H9 (cell line): ENCODE results near the gene EIF2AK2. TPM values are rescaled to one million over a fixed set of nuclear protein-coding genes. Genes with fewer than 3 reads are reported as not detected.

Experiments
- DNase-seq: peaks from one replicate; pipeline ENCODE4 v3.0.0-alpha.2; 2017
- H2AFZ ChIP-seq: one replicate; pipeline ENCODE4 v1.6.1; 2013; ENCODE audit warnings: mild to moderate bottlenecking, low read length, control low read depth, moderate library complexity
- H2AK5ac ChIP-seq: 2 replicates; pipeline ENCODE4 v1.6.1; 2013; ENCODE audit warnings: low read length, control low read depth, mixed read lengths; ENCODE audit not compliant: insufficient read length
- H2BK120ac ChIP-seq: one replicate; pipeline ENCODE4 v1.6.1; 2013; ENCODE audit warnings: low read depth, mild to moderate bottlenecking, low read length, control low read depth, inconsistent platforms; ENCODE audit not compliant: poor library complexity, severe bottlenecking
- H2BK12ac ChIP-seq: 2 replicates; pipeline ENCODE4 v1.6.1; 2013; ENCODE audit warnings: low read length, control low read depth, mixed read lengths, low read depth; ENCODE audit not compliant: insufficient read length
- H2BK15ac ChIP-seq: 2 replicates; pipeline ENCODE4 v1.6.1; 2013; ENCODE audit warnings: low read depth, low read length, control low read depth
- H2BK20ac ChIP-seq: one replicate; pipeline ENCODE4 v1.6.1; 2013; ENCODE audit warnings: low read depth, mild to moderate bottlenecking, low read length, control low read depth, inconsistent platforms; ENCODE audit not compliant: poor library complexity, severe bottlenecking
- H2BK5ac ChIP-seq: 2 replicates; pipeline ENCODE4 v1.6.1; 2013; ENCODE audit warnings: low read length, control low read depth, mixed read lengths; ENCODE audit not compliant: insufficient read length
- H3K14ac ChIP-seq: 2 replicates; pipeline ENCODE4 v1.6.1; 2013; ENCODE audit warnings: low read length, control low read depth; ENCODE audit not compliant: insufficient read depth
- H3K18ac ChIP-seq: 2 replicates; pipeline ENCODE4 v1.6.1; 2013; ENCODE audit warnings: low read depth, mild to moderate bottlenecking, mixed read lengths, low read length, control low read depth; ENCODE audit not compliant: insufficient read length
- H3K23ac ChIP-seq: 2 replicates; pipeline ENCODE4 v1.6.1; 2013; ENCODE audit warnings: low read length, control low read depth, mixed read lengths, low read depth; ENCODE audit not compliant: insufficient read length
- H3K23me2 ChIP-seq: 2 replicates; pipeline ENCODE4 v1.6.1; 2013; ENCODE audit warnings: low read depth, mild to moderate bottlenecking, mixed read lengths, low read length, control low read depth; ENCODE audit not compliant: insufficient read length, poor library complexity, severe bottlenecking
- H3K27ac ChIP-seq: 2 replicates; pipeline ENCODE4 v1.5.1; 2013; ENCODE audit warnings: low read length, control low read depth, mixed read lengths, low read depth; ENCODE audit not compliant: insufficient read length
- H3K27me3 ChIP-seq: 2 replicates; pipeline ENCODE4 v1.6.1; 2013; ENCODE audit warnings: low read length, control low read depth, inconsistent platforms; ENCODE audit not compliant: insufficient read depth
- H3K4ac ChIP-seq: 2 replicates; pipeline ENCODE4 v1.6.1; 2013; ENCODE audit warnings: low read depth, mild to moderate bottlenecking, control low read depth, inconsistent platforms, low read length, moderate library complexity
- H3K4me1 ChIP-seq: 2 replicates; pipeline ENCODE4 v1.6.1; 2013; ENCODE audit warnings: low read length, control low read depth, inconsistent platforms; ENCODE audit not compliant: insufficient read depth
- H3K4me2 ChIP-seq: 2 replicates; pipeline ENCODE4 v1.6.1; 2013; ENCODE audit warnings: low read length, control low read depth, mixed read lengths; ENCODE audit not compliant: insufficient read length, insufficient read depth
- H3K56ac ChIP-seq: 2 replicates; pipeline ENCODE4 v1.6.1; 2013; ENCODE audit warnings: low read depth, mild to moderate bottlenecking, mixed read lengths, low read length, control low read depth; ENCODE audit not compliant: insufficient read length
- H3K79me1 ChIP-seq: 2 replicates; pipeline ENCODE4 v1.6.1; 2013; ENCODE audit warnings: low read depth, mild to moderate bottlenecking, moderate library complexity, low read length, control low read depth, inconsistent platforms; ENCODE audit not compliant: insufficient read depth, poor library complexity, severe bottlenecking
- H3K79me2 ChIP-seq: 2 replicates; pipeline ENCODE4 v1.6.1; 2013; ENCODE audit warnings: low read length, control low read depth, inconsistent platforms; ENCODE audit not compliant: insufficient read depth
- H3K9ac ChIP-seq: 2 replicates; pipeline ENCODE4 v1.6.1; 2013; ENCODE audit warnings: low read length, control low read depth, mixed read lengths; ENCODE audit not compliant: insufficient read length; ENCODE audit errors: extremely low read depth
- H3K9me3 ChIP-seq: one replicate; pipeline ENCODE4 v1.6.1; 2013; ENCODE audit warnings: low read depth, low read length, inconsistent platforms; ENCODE audit not compliant: control insufficient read depth
- H3T11ph ChIP-seq: one replicate; pipeline ENCODE4 v1.6.1; 2013; ENCODE audit warnings: mild to moderate bottlenecking, low read length, control low read depth, inconsistent platforms
- H4K20me1 ChIP-seq: one replicate; pipeline ENCODE4 v1.6.1; 2013; ENCODE audit not compliant: control insufficient read depth, insufficient read length, insufficient read depth
- H4K5ac ChIP-seq: 2 replicates; pipeline ENCODE4 v1.6.1; 2013; ENCODE audit warnings: low read depth, mild to moderate bottlenecking, mixed read lengths, low read length, control low read depth; ENCODE audit not compliant: insufficient read length
- H4K8ac ChIP-seq: replicated peaks from 2 replicates; pipeline ENCODE4 v1.6.1; 2013; ENCODE audit warnings: low read length, control low read depth, mixed read lengths, low read depth; ENCODE audit not compliant: insufficient read length
- H4K91ac ChIP-seq: 2 replicates; pipeline ENCODE4 v1.6.1; 2013; ENCODE audit warnings: low read depth, mild to moderate bottlenecking, moderate library complexity, mixed read lengths, low read length, control low read depth; ENCODE audit not compliant: insufficient read length
- H3K27ac Mint-ChIP-seq, 3 experiments: 2 replicates in 2 of 3; 3 replicates in 1 of 3; pipeline ENCODE4 v1.8.0; 2020 to 2021; ENCODE audit warnings: mixed read lengths in 3 of 3, mild to moderate bottlenecking in 1 of 3, moderate library complexity in 1 of 3
- H3K27me3 Mint-ChIP-seq: 2 replicates; pipeline ENCODE4 v1.8.0; 2021; ENCODE audit warnings: low read depth, mild to moderate bottlenecking, moderate library complexity, mixed read lengths
- H3K36me3 Mint-ChIP-seq, 3 experiments: 2 replicates in 2 of 3; 3 replicates in 1 of 3; pipeline ENCODE4 v1.8.0; 2020 to 2021; ENCODE audit warnings: low read depth in 3 of 3, mixed read lengths in 3 of 3; ENCODE audit not compliant: insufficient read depth in 1 of 3
- H3K4me1 Mint-ChIP-seq, 2 experiments: 2 replicates each; pipeline ENCODE4 v1.8.0; 2020; ENCODE audit warnings: mixed read lengths in 2 of 2
- H3K4me3 Mint-ChIP-seq, 2 experiments: 2 replicates in 1 of 2; 3 replicates in 1 of 2; pipeline ENCODE4 v1.8.0; 2020 to 2021; ENCODE audit warnings: mild to moderate bottlenecking in 2 of 2, mixed read lengths in 2 of 2, moderate library complexity in 1 of 2
- H3K9me3 Mint-ChIP-seq, 2 experiments: 2 replicates in 1 of 2; 3 replicates in 1 of 2; pipeline ENCODE4 v1.8.0; 2020; ENCODE audit warnings: mild to moderate bottlenecking in 2 of 2, mixed read lengths in 2 of 2, moderate library complexity in 1 of 2
- total RNA-seq: library from RNA; stranded (reverse); gene quantifications from 2 replicates; pipeline ENCODE4 v1.2.1, GENCODE V29; 2021
- TF ChIP-seq, protein P1 (sequence below): fragments of 200-600 bp; sonication (generic); conservative IDR thresholded peaks from 3 replicates; pipeline ENCODE4 v1.8.0; 2021; ENCODE audit warnings: antibody characterized with exemption, mild to moderate bottlenecking

The EIF2AK2 gene
- total RNA-seq, 1 experiment from 2014 or later = 55.7 TPM

DNA sequence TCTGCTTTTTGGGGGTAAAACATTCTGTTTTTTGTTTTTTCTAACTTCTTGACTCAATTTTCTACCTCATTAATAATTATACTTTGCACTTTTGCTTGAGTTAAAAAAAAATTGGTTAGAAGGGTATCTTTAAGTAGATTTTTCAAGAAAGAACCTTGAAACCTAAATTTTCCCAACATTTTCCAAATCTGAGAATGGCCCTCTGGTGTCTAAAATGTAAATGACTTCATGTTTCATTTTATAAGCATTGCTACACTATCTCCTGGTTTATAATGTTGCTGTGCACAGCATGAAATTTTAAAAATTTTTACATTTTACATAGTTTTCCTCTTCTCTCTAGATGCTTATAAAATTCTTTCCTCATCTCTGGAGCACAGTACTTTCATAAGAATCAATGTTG lies 14.2 kb downstream of the EIF2AK2 start:
- Histone ChIP-seq H3K79me1 (no peaks in the 10 kb centered on the region), H3K4ac (no peak overlapping the region), H3K23me2 (no peaks in the 10 kb centered on the region), H2BK15ac (no peak overlapping the region), H4K5ac (no peak overlapping the region), H3K79me2 (no peaks in the 10 kb centered on the region), H2BK20ac (no peak overlapping the region), H3K56ac (no peak overlapping the region), H3K4me2 (no peak overlapping the region), H3K9me3 (no peaks in the 10 kb centered on the region), H4K91ac (no peak overlapping the region), H3K4me1 (no peaks in the 10 kb centered on the region), H3K9ac (no peak overlapping the region), H3K27me3 (no peaks in the 10 kb centered on the region), H3T11ph (no peak overlapping the region), H4K20me1 (no peaks in the 10 kb centered on the region), H3K14ac (no peak overlapping the region), H4K8ac (no peak overlapping the region), H3K23ac (no peak overlapping the region), H3K18ac (no peak overlapping the region), H2AFZ (no peak overlapping the region), H2BK12ac (no peak overlapping the region), H2BK5ac (no peak overlapping the region), H2AK5ac (no peak overlapping the region), H3K27ac (no peak overlapping the region), H2BK120ac (no peak overlapping the region)
- TF ChIP-seq, protein P1, sequence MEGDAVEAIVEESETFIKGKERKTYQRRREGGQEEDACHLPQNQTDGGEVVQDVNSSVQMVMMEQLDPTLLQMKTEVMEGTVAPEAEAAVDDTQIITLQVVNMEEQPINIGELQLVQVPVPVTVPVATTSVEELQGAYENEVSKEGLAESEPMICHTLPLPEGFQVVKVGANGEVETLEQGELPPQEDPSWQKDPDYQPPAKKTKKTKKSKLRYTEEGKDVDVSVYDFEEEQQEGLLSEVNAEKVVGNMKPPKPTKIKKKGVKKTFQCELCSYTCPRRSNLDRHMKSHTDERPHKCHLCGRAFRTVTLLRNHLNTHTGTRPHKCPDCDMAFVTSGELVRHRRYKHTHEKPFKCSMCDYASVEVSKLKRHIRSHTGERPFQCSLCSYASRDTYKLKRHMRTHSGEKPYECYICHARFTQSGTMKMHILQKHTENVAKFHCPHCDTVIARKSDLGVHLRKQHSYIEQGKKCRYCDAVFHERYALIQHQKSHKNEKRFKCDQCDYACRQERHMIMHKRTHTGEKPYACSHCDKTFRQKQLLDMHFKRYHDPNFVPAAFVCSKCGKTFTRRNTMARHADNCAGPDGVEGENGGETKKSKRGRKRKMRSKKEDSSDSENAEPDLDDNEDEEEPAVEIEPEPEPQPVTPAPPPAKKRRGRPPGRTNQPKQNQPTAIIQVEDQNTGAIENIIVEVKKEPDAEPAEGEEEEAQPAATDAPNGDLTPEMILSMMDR = 0 out of 3 replicates have a peak, but pooled peaks have one; percentile 14
- H3K27ac Mint-ChIP-seq = no peak overlapping the region
- H3K36me3 Mint-ChIP-seq = peaks cover 13 to 64% (median 54%) of the 10 kb centered on the region in 3 experiments; a peak in 6 of 7 replicates
- H3K4me3 Mint-ChIP-seq = no peak overlapping the region
- H3K9me3 Mint-ChIP-seq = no peaks in the 10 kb centered on the region
- H3K4me1 Mint-ChIP-seq = no peaks in the 10 kb centered on the region
- no peaks in the 10 kb centered on the region for H3K27me3 Mint-ChIP-seq
- no peak for DNase-seq
